ENCODE measurements around the gene MGAT5B.

MGAT5B gene

DNA sequence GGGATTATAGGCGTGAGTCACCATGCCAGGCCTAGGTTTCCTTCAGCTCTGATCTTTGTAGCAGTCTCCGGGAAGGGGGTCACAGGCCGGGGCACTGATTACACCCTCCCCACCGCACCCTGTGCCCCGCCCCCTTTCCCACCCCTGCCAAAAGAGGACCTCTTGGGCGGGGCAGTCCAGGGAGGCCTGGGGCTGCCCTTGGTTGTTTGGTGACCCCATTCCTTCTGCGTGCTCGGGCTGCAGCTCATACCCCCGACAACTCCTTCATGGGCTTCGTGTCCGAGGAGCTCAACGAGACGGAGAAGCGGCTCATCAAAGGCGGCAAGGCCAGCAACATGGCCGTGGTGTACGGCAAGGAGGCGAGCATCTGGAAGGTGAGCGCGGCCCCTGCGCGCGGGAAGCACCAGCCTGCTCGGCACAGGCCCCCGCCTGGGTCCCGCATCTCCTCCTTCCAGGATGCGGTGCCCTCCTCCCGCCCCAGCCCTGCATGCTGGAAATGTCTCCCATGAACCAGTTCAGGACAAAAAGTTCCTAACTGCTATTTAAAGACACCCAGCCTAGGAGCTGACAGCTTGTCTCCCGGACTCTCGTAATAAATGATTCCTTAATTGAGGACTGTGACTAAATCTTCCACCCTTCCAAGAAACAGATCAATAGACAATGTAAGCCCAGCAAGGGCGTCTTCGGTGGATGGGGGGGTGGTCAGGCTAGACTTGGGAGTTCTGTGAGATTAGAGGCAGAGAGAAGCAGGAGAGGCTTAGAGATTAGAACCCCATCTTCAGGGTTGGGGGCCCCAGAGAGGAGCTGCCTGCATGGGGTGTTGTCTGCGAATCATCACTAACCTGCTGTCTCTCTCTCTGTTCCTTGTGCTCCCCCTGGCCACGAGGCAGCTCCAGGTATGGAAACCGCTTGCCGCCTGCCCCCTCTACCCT, 64.5 kb downstream of the MGAT5B start:
- 88% methylated on average over 36 of the region's 36 CpGs for WGBS, 2 experiments
- Histone ChIP-seq H3K4me1 (ENCODE audit: control insufficient read depth, insufficient read depth, low read length) (no peaks in the 10 kb centered on the region), H3K27ac (ENCODE audit: insufficient read depth, low read depth, low read length, poor library complexity, severe bottlenecking) (no peak overlapping the region), H3K27me3 (ENCODE audit: control insufficient read depth, insufficient read depth, low read length, poor library complexity, severe bottlenecking) (no peaks in the 10 kb centered on the region), H3K4me3 (ENCODE audit: insufficient read depth, low read depth, low read length) (no peak overlapping the region), H3K36me3 (ENCODE audit: control insufficient read depth, insufficient read depth, low read length) (no peaks in the 10 kb centered on the region), H3K9me3 (ENCODE audit: control insufficient read depth, low read length) (no peaks in the 10 kb centered on the region)

DNA sequence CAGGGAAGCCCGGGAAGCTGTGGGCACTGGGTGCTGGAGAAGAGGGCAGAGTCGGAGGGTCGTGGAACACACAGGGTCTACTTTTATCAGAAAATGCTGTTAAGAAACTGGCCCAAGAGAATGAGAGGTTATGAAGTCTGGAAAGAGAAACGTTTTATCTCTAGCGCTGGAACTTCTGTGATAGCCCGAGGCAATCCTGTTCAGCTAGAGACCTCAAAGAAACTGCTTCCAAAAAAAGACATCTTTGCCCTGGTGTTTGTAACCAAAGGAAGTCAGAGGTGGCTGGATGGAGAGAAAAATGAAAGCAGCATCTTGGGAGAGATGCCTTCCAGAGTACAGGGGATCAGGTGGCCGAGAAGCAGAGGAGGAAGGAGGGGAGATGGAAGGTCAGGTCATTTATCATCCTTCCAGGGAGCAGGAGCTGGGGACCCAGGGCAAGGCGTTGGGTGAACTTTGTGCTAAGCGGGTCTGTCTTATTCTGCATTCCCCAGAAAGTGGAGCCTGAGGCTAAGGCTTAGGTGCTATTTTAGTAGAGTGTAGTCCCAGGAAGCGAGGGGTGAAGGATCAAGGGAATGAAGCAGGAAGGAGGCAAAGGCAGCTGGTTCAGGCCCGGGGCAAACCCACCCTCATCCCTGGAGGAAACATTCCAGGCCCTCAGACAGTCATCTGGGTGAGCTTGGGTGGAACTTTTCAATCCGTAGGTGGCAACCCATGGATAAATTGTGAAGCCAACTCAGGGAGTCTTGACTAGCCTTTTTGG, 66.5 kb downstream of the MGAT5B start:
- Histone ChIP-seq H3K4me3 (ENCODE audit: insufficient read depth, low read depth, low read length) (no peak overlapping the region), H3K27ac (ENCODE audit: insufficient read depth, low read depth, low read length, poor library complexity, severe bottlenecking) (no peak overlapping the region), H3K9me3 (ENCODE audit: control insufficient read depth, low read length) (no peaks in the 10 kb centered on the region), H3K27me3 (ENCODE audit: control insufficient read depth, insufficient read depth, low read length, poor library complexity, severe bottlenecking) (no peaks in the 10 kb centered on the region), H3K36me3 (ENCODE audit: control insufficient read depth, insufficient read depth, low read length) (no peaks in the 10 kb centered on the region), H3K4me1 (ENCODE audit: control insufficient read depth, insufficient read depth, low read length) (no peaks in the 10 kb centered on the region)
- 89 to 92% methylated on average over 11 of the region's 12 CpGs for WGBS, 2 experiments

DNA sequence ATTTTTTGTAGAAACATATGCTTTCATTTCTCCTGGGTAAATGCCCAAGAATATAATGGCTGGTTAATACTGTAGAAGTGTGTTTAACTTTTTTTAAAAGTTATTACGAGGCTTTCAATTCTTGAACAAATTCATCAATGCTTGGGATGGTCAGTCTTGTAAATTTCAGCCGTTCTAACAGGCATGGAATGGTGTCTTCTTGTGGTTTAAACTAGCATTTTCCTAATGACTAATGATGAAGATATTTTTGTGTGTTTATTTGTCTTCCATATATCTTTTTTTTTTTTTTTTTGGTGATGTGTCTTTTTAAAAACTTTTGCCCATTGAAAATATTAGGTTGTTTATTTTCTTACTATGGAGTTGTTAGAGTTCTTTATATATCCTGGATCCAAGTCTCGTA, 67.1 kb downstream of the MGAT5B start:
- H3K36me3 ChIP-seq (ENCODE audit: control insufficient read depth, insufficient read depth, low read length), result no peaks in the 10 kb centered on the region
- WGBS, 2 experiments, result 85 to 97% methylated on average over 2 of the region's 3 CpGs
- H3K27me3 ChIP-seq (ENCODE audit: control insufficient read depth, insufficient read depth, low read length, poor library complexity, severe bottlenecking), result no peaks in the 10 kb centered on the region
- H3K4me1 ChIP-seq (ENCODE audit: control insufficient read depth, insufficient read depth, low read length), result no peaks in the 10 kb centered on the region
- no peak overlapping the region for H3K4me3 ChIP-seq (ENCODE audit: insufficient read depth, low read depth, low read length)
- no peaks in the 10 kb centered on the region for H3K9me3 ChIP-seq (ENCODE audit: control insufficient read depth, low read length)
- no peak overlapping the region for H3K27ac ChIP-seq (ENCODE audit: insufficient read depth, low read depth, low read length, poor library complexity, severe bottlenecking)

DNA sequence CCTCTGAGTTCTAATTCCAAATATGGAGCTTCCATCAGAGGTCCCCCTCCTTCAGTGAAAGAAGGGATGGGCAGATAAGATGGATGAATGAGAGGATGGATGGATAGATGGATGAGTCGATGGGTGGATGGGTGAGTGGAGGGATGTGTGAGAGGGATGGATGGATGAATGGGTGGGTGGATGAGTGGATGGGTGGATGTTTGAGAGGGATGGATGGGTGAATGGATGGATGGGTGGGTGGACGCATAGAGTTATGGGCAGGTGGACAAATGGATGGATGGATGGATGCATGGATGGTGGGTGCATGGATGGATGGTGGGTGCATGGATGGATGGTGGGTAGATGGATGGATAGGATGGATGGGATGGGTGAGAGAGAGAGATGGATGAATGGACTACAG, 69.0 kb downstream of the MGAT5B start:
- H3K27me3 ChIP-seq (ENCODE audit: control insufficient read depth, insufficient read depth, low read length, poor library complexity, severe bottlenecking), result no peaks in the 10 kb centered on the region
- no peak overlapping the region for H3K27ac ChIP-seq (ENCODE audit: insufficient read depth, low read depth, low read length, poor library complexity, severe bottlenecking)
- H3K36me3 ChIP-seq (ENCODE audit: control insufficient read depth, insufficient read depth, low read length), result no peaks in the 10 kb centered on the region
- WGBS, 2 experiments, result 93 to 97% methylated on average over 2 of the region's 2 CpGs
- H3K4me3 ChIP-seq (ENCODE audit: insufficient read depth, low read depth, low read length), result no peak overlapping the region
- no peaks in the 10 kb centered on the region for H3K4me1 ChIP-seq (ENCODE audit: control insufficient read depth, insufficient read depth, low read length)
- H3K9me3 ChIP-seq (ENCODE audit: control insufficient read depth, low read length), result no peaks in the 10 kb centered on the region

DNA sequence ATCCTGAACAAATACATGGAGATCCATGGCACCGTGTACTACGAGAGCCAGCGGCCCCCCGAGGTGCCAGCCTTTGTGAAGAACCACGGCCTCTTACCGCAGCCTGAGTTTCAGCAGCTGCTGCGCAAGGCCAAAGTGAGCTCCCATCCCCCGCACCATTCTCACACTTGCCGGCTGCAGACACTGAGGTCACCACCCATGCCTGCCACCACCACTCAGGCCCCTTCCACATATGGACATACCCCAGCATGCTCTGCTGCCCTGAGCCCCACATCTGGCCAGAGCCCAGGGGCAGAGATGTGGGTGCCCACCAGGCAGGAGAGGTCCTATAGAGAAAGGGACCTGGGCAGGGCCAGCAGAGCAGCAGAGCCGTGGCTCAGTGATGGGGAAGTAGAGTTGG, 69.8 kb downstream of the MGAT5B start:
- Histone ChIP-seq H3K27me3 (ENCODE audit: control insufficient read depth, insufficient read depth, low read length, poor library complexity, severe bottlenecking) (no peaks in the 10 kb centered on the region), H3K4me1 (ENCODE audit: control insufficient read depth, insufficient read depth, low read length) (no peaks in the 10 kb centered on the region), H3K9me3 (ENCODE audit: control insufficient read depth, low read length) (no peaks in the 10 kb centered on the region), H3K36me3 (ENCODE audit: control insufficient read depth, insufficient read depth, low read length) (no peaks in the 10 kb centered on the region), H3K4me3 (ENCODE audit: insufficient read depth, low read depth, low read length) (no peak overlapping the region), H3K27ac (ENCODE audit: insufficient read depth, low read depth, low read length, poor library complexity, severe bottlenecking) (no peak overlapping the region)
- 86 to 89% methylated on average over 10 of the region's 10 CpGs for WGBS, 2 experiments

DNA sequence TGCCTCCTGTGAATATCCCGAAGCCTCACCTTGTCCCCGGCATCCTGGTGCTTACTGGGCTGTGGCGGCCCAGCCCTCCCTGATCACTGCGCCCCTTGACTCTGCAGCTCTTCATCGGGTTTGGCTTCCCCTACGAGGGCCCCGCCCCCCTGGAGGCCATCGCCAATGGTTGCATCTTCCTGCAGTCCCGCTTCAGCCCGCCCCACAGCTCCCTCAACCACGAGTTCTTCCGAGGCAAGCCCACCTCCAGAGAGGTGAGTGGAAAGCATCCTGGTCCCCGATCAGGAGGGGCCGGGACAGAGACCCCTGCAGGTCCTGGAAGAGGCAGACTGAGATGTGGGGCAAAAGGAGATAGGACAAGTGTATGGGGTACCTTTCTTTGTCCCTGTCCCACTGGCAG, 72.1 kb downstream of the MGAT5B start:
- no peak overlapping the region for H3K27ac ChIP-seq (ENCODE audit: insufficient read depth, low read depth, low read length, poor library complexity, severe bottlenecking)
- H3K4me3 ChIP-seq (ENCODE audit: insufficient read depth, low read depth, low read length), result no peak overlapping the region
- 66 to 71% methylated on average over 14 of the region's 14 CpGs for WGBS, 2 experiments
- no peaks in the 10 kb centered on the region for H3K4me1 ChIP-seq (ENCODE audit: control insufficient read depth, insufficient read depth, low read length)
- no peaks in the 10 kb centered on the region for H3K36me3 ChIP-seq (ENCODE audit: control insufficient read depth, insufficient read depth, low read length)
- no peaks in the 10 kb centered on the region for H3K27me3 ChIP-seq (ENCODE audit: control insufficient read depth, insufficient read depth, low read length, poor library complexity, severe bottlenecking)
- no peaks in the 10 kb centered on the region for H3K9me3 ChIP-seq (ENCODE audit: control insufficient read depth, low read length)

DNA sequence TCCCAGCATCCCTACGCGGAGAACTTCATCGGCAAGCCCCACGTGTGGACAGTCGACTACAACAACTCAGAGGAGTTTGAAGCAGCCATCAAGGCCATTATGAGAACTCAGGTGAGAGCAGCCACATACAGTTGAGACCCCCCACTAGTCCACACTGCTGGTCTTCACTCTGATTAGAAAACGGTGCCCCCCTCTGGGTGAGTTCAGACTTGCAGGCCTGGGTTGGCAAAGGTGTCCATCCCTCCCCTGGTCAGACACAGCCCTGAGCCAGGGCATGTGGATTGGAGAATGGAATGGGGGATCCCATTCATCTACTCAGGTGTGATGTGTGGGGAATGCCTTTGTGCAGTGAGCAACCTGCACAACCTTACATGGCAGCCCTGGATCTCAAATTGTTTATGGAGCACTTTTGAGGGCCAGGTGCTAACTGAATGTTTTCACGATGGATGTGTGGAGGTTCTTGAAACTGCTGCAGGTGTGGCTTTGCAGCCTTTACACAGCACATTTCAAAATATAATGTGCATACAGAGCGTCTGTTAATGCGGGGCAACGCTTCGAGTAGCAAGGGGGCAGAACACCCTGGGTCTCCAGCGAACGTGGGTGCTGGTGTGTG, 72.6 kb downstream of the MGAT5B start:
- no peak overlapping the region for H3K4me3 ChIP-seq (ENCODE audit: insufficient read depth, low read depth, low read length)
- no peak overlapping the region for H3K27ac ChIP-seq (ENCODE audit: insufficient read depth, low read depth, low read length, poor library complexity, severe bottlenecking)
- 93 to 94% methylated on average over 13 of the region's 13 CpGs for WGBS, 2 experiments
- H3K27me3 ChIP-seq (ENCODE audit: control insufficient read depth, insufficient read depth, low read length, poor library complexity, severe bottlenecking), result no peaks in the 10 kb centered on the region
- no peaks in the 10 kb centered on the region for H3K36me3 ChIP-seq (ENCODE audit: control insufficient read depth, insufficient read depth, low read length)
- H3K4me1 ChIP-seq (ENCODE audit: control insufficient read depth, insufficient read depth, low read length), result no peaks in the 10 kb centered on the region
- H3K9me3 ChIP-seq (ENCODE audit: control insufficient read depth, low read length), result no peaks in the 10 kb centered on the region

DNA sequence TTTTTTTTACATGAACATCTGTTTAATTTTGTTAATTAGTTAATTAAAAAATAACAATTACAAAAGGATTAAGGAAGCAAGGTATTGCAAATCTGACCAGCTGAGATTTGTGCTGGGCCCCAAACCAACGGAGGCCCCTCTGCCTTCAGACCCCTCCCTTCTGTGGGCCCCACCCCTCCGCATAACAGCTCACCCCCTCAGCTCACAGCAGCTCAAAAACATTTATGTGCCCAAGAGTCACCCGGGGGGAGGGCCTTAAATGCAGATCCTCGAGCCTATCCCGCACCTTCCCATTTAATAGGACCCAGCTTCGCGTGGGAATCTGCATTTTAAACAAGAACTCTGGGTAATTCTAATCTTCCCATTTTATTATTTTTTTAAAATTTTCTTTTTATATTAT, 75.0 kb downstream of the MGAT5B start:
- Histone ChIP-seq H3K4me1 (ENCODE audit: control insufficient read depth, insufficient read depth, low read length) (peaks cover 6% of the 10 kb centered on the region), H3K36me3 (ENCODE audit: control insufficient read depth, insufficient read depth, low read length) (no peaks in the 10 kb centered on the region), H3K9me3 (ENCODE audit: control insufficient read depth, low read length) (no peaks in the 10 kb centered on the region), H3K4me3 (ENCODE audit: insufficient read depth, low read depth, low read length) (no peak overlapping the region), H3K27me3 (ENCODE audit: control insufficient read depth, insufficient read depth, low read length, poor library complexity, severe bottlenecking) (no peaks in the 10 kb centered on the region), H3K27ac (ENCODE audit: insufficient read depth, low read depth, low read length, poor library complexity, severe bottlenecking) (no peak overlapping the region)
- WGBS, 2 experiments, result 61 to 69% methylated on average over 7 of the region's 7 CpGs

DNA sequence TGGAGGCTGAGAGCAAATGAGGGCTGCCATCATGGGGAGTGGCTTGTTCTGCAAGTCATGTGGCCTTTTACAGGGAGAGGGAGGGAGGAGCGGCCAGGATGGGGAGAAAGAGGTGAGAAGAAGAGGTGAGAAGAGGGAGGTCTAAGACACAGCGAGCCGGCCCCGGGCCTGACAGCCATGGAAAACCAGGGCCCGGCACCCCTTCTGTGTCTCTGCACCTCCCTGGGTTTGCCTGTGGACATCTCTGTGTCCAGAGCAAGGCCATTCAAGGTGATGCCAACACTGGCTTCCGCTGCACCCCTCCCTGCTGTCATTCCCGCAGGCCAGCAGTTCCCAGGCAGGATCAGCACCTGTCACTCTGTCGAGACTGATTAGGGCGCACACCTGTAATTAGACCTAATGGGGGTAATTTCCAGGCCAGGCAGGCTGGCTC, 75.6 kb downstream of the MGAT5B start:
- 90 to 92% methylated on average over 9 of the region's 9 CpGs for WGBS, 2 experiments
- H3K9me3 ChIP-seq (ENCODE audit: control insufficient read depth, low read length), result no peaks in the 10 kb centered on the region
- H3K4me3 ChIP-seq (ENCODE audit: insufficient read depth, low read depth, low read length), result no peak overlapping the region
- H3K27ac ChIP-seq (ENCODE audit: insufficient read depth, low read depth, low read length, poor library complexity, severe bottlenecking), result no peak overlapping the region
- H3K4me1 ChIP-seq (ENCODE audit: control insufficient read depth, insufficient read depth, low read length), result peaks cover 6% of the 10 kb centered on the region
- H3K27me3 ChIP-seq (ENCODE audit: control insufficient read depth, insufficient read depth, low read length, poor library complexity, severe bottlenecking), result no peaks in the 10 kb centered on the region
- H3K36me3 ChIP-seq (ENCODE audit: control insufficient read depth, insufficient read depth, low read length), result no peaks in the 10 kb centered on the region

DNA sequence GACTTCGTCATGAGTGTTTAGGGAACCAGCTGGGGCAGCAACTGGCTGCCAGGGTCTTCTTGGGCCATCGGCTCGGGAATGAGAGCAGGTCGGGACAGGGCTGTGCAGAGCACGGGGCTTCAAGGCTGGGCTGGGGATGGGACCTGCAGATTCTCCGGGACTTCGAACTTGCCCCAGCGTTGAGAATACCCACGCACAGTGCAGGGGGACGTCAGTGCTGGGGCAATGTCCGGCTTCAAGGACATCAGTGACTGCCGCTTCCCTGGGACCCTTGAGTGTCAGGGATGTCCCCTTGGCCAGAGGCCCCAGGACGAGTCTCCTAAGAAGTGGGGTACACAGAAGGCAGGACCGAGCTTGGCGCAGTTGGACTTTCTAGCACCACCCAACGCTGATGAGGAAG, 76.3 kb downstream of the MGAT5B start:
- Histone ChIP-seq H3K27me3 (ENCODE audit: control insufficient read depth, insufficient read depth, low read length, poor library complexity, severe bottlenecking) (no peaks in the 10 kb centered on the region), H3K36me3 (ENCODE audit: control insufficient read depth, insufficient read depth, low read length) (no peaks in the 10 kb centered on the region)
- whole genome bisulfite sequencing, 2 experiments, result 91 to 92% methylated on average over 16 of the region's 16 CpGs

More for the DNA sequence above, 76.3 kb downstream of the MGAT5B start:
- Histone ChIP-seq H3K4me3 (ENCODE audit: insufficient read depth, low read depth, low read length) (no peak overlapping the region), H3K4me1 (ENCODE audit: control insufficient read depth, insufficient read depth, low read length) (peaks cover 6% of the 10 kb centered on the region), H3K9me3 (ENCODE audit: control insufficient read depth, low read length) (no peaks in the 10 kb centered on the region), H3K27ac (ENCODE audit: insufficient read depth, low read depth, low read length, poor library complexity, severe bottlenecking) (no peak overlapping the region)

Data from ectodermal cell (in vitro differentiated cells).